ENCODE results near the gene KCNQ1. TPM values are rescaled to one million over a fixed set of nuclear protein-coding genes. Genes with fewer than 3 reads are reported as not detected.

Gene KCNQ1
- total and polyA plus RNA-seq, 2 of the 13 experiments (the other 11 are each of a cell fraction or from before 2014, with no cell fraction given): 0.02 to 0.08 TPM

GRCh38 chr11:2793701-2794045 is 348.9 kb downstream of the KCNQ1 start (continued):
- TF ChIP-seq LBX2 (CRISPR knock-in tag; IDR thresholded peaks at IDR 0.05; ENCODE audit: borderline replicate concordance) (no peak), ZNF138 (CRISPR knock-in tag; IDR thresholded peaks at IDR 0.05; ENCODE audit: low read depth) (no peak), RNF2 (conservative IDR thresholded peaks at IDR 0.05; ENCODE audit: low read depth) (no peak), MAX (IDR thresholded peaks at IDR 0.05) (no peak)

GRCh38 chr11:2794046-2794967 is 349.5 kb downstream of the KCNQ1 start:
- no TSS peak for BruUV-seq (replicated peaks)
- H3K27me3 ChIP-seq (ENCODE audit: control insufficient read depth in 1 of 2, insufficient read depth in 2 of 2, low read length in 2 of 2): peaks cover 21 to 78% of the 10 kb centered on the region in 2 experiments
- POLR2A ChIA-PET: no interaction called here
- H3K4me2 ChIP-seq (ENCODE audit: low read depth, low read length): no peak overlapping the region
- 0 out of 2 replicates have a peak, but pooled peaks cover 2% of the 10 kb centered on the region for H4K20me1 ChIP-seq (ENCODE audit: insufficient read depth, low read length)
- no peaks in the 10 kb centered on the region for H3K9me3 ChIP-seq (ENCODE audit: low read length)
- H3K9ac ChIP-seq (ENCODE audit: insufficient read depth, low read depth, low read length): no peak overlapping the region
- DNase-seq (ENCODE audit: low spot score) (no peak), ATAC-seq (no peak), FAIRE-seq (no peak)
- H3K79me2 ChIP-seq (ENCODE audit: insufficient read depth, low read length): no peaks in the 10 kb centered on the region
- intact Hi-C loops (cut with micrococcal nuclease; ENCODE audit: unreplicated experiment) (no loop called here), in situ Hi-C loops (cut with HindIII; ENCODE audit: extremely low pct_ligation_motif_present, low pct_unique_long_range_greater_than_20kb) (no loop called here)
- no peak overlapping the region for H2AFZ ChIP-seq (ENCODE audit: low read length)
- CTCF ChIA-PET (ENCODE audit: low intra/inter-chr PET ratio, low total read pairs): no interaction called here
- no peaks in the 10 kb centered on the region for H3K36me3 ChIP-seq (replicated peaks in 1 of 2; ENCODE audit: control insufficient read depth in 1 of 2, insufficient read depth in 2 of 2, low read length in 2 of 2)
- no peak overlapping the region for H3K4me3 ChIP-seq (replicated peaks in 1 of 3; ENCODE audit: insufficient read depth in 1 of 3, low read depth in 2 of 3, low read length in 3 of 3)
- no peak overlapping the region for H3K27ac ChIP-seq (ENCODE audit: extremely low read length, insufficient read depth, low read length)
- WGBS (ENCODE audit: low lambda C conversion rate): 54% methylated on average over 16 of the region's 18 CpGs
- H3K4me1 ChIP-seq (ENCODE audit: insufficient read depth, low read length): peaks cover 8% of the 10 kb centered on the region; the same call in 1 of the 2 replicates
- no peak for TF ChIP-seq TP53 (CRISPR knock-in tag; conservative IDR thresholded peaks at IDR 0.05)
- TF ChIP-seq EED (CRISPR knock-in tag; IDR thresholded peaks at IDR 0.05): no peak
- no peak for TF ChIP-seq ZNF382 (CRISPR knock-in tag; IDR thresholded peaks at IDR 0.05; ENCODE audit: borderline replicate concordance)
- no peak for TF ChIP-seq JARID2 (CRISPR knock-in tag; IDR thresholded peaks at IDR 0.05; ENCODE audit: insufficient replicate concordance)
- TF ChIP-seq FOXO1 (CRISPR knock-in tag; IDR thresholded peaks at IDR 0.05): no peak
- no peak for TF ChIP-seq ZNF891 (CRISPR knock-in tag; IDR thresholded peaks at IDR 0.05)
- no peak for TF ChIP-seq RBFOX2 (IDR thresholded peaks at IDR 0.05; ENCODE audit: low read depth, low read length)
- TF ChIP-seq ZKSCAN8 (CRISPR knock-in tag; IDR thresholded peaks at IDR 0.05; ENCODE audit: borderline replicate concordance): no peak
- no peak for TF ChIP-seq ELF4 (CRISPR knock-in tag; IDR thresholded peaks at IDR 0.05; ENCODE audit: borderline replicate concordance)

All from HepG2 (cell line).